Natural killer cell (primary cell): ENCODE data around the gene PNPLA1. TPM values are rescaled to one million over a fixed set of nuclear protein-coding genes. Genes with fewer than 3 reads are reported as not detected.

Experiments
- ATAC-seq, 3 donors: fragments of 150-1000 bp in 2 of 3; fragments of 200-7000 bp in 1 of 3; cut with Tn5 transposase; 1 replicate in 1 of 3; 2 replicates in 2 of 3; pipeline ENCODE4 v1.10.0; 2021; ENCODE audit warnings: mild to moderate bottlenecking in 2 of 3, moderate library complexity in 2 of 3
- DNase-seq, 2 donors: peaks; one replicate each; pipeline versions ENCODE4 v3.0.0 to v3.0.0-alpha.2; 2013 to 2021; ENCODE audit warnings: mixed read lengths in 1 of 2
- H3K27ac ChIP-seq: one replicate; pipeline ENCODE4 v1.5.1; 2013; ENCODE audit warnings: mild to moderate bottlenecking, low read length
- H3K27me3 ChIP-seq: one replicate; pipeline ENCODE4 v1.6.1; 2013; ENCODE audit warnings: low read length; ENCODE audit not compliant: control insufficient read depth, insufficient read depth
- H3K36me3 ChIP-seq: one replicate; pipeline ENCODE4 v1.6.1; 2013; ENCODE audit warnings: low read length; ENCODE audit not compliant: control insufficient read depth, insufficient read depth
- H3K4me1 ChIP-seq: one replicate; pipeline ENCODE4 v1.6.1; 2013; ENCODE audit warnings: low read length; ENCODE audit not compliant: control insufficient read depth, insufficient read depth
- H3K4me3 ChIP-seq: one replicate; pipeline ENCODE4 v1.5.1; 2013; ENCODE audit warnings: low read length
- H3K9me3 ChIP-seq: one replicate; pipeline ENCODE4 v1.6.1; 2013; ENCODE audit warnings: low read length; ENCODE audit not compliant: control insufficient read depth, insufficient read depth
- H3K27ac Mint-ChIP-seq, 2 donors: one replicate each; pipeline ENCODE4 v1.8.0; 2022; ENCODE audit warnings: mild to moderate bottlenecking in 2 of 2, mixed read lengths in 2 of 2, moderate library complexity in 1 of 2
- H3K27me3 Mint-ChIP-seq, 2 donors: one replicate each; pipeline ENCODE4 v1.8.0; 2022; ENCODE audit warnings: low read depth in 2 of 2, mixed read lengths in 2 of 2
- H3K36me3 Mint-ChIP-seq: one replicate; pipeline ENCODE4 v1.8.0; 2022; ENCODE audit warnings: mixed read lengths
- H3K4me1 Mint-ChIP-seq, 2 donors: one replicate each; pipeline ENCODE4 v1.8.0; 2022; ENCODE audit warnings: mixed read lengths in 2 of 2
- H3K4me3 Mint-ChIP-seq: one replicate; pipeline ENCODE4 v1.8.0; 2022; ENCODE audit warnings: mild to moderate bottlenecking, moderate library complexity, mixed read lengths
- H3K9me3 Mint-ChIP-seq, 2 donors: one replicate each; pipeline ENCODE4 v1.8.0; 2022; ENCODE audit warnings: mixed read lengths in 2 of 2
- WGBS: methylation state at CpG from one replicate; pipeline ENCODE4 v1.1.7; 2013; ENCODE audit warnings: missing lambda C conversion rate; ENCODE audit not compliant: insufficient coverage; 5-methylcytosine and 5-hydroxymethylcytosine counted together
- intact Hi-C: fragments of 100-400 bp; cut with micrococcal nuclease; formaldehyde crosslinking; loops from one replicate; pipeline ENCODE4 v1.14.2; 2022
- total RNA-seq, 4 donors: library from RNA; stranded (reverse); fragments of 120-200 nt in 1 of 4; gene quantifications; one replicate each; pipeline versions ENCODE4 v1.2.3 to v1.2.4, GENCODE V29; 2013 to 2022
- TF ChIP-seq, protein P1 (sequence below): fragments of 200-600 bp; IDR thresholded peaks from one replicate; pipeline ENCODE4 v1.8.0; 2022; ENCODE audit warnings: antibody characterized with exemption

Gene PNPLA1
- total RNA-seq, 3 donors from 2014 or later (not counting 1 experiment from before 2014, with no cell fraction given): 0.14 to 3.5 (median 0.61) TPM

GRCh38 chr6:36252005-36252404 lies 17.9 kb upstream of the PNPLA1 start:
- H3K27me3 Mint-ChIP-seq: peaks cover 0 to 4% of the 10 kb centered on the region in 2 donors
- no peak overlapping the region for H3K4me3 Mint-ChIP-seq
- Histone ChIP-seq H3K27ac (no peak overlapping the region), H3K9me3 (peaks cover under 1% of the 10 kb centered on the region), H3K27me3 (no peaks in the 10 kb centered on the region), H3K4me3 (no peak overlapping the region), H3K36me3 (no peaks in the 10 kb centered on the region), H3K4me1 (peaks cover under 1% of the 10 kb centered on the region)
- TF ChIP-seq, protein P1, sequence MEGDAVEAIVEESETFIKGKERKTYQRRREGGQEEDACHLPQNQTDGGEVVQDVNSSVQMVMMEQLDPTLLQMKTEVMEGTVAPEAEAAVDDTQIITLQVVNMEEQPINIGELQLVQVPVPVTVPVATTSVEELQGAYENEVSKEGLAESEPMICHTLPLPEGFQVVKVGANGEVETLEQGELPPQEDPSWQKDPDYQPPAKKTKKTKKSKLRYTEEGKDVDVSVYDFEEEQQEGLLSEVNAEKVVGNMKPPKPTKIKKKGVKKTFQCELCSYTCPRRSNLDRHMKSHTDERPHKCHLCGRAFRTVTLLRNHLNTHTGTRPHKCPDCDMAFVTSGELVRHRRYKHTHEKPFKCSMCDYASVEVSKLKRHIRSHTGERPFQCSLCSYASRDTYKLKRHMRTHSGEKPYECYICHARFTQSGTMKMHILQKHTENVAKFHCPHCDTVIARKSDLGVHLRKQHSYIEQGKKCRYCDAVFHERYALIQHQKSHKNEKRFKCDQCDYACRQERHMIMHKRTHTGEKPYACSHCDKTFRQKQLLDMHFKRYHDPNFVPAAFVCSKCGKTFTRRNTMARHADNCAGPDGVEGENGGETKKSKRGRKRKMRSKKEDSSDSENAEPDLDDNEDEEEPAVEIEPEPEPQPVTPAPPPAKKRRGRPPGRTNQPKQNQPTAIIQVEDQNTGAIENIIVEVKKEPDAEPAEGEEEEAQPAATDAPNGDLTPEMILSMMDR: no peak
- no peaks in the 10 kb centered on the region for H3K9me3 Mint-ChIP-seq
- no peak for ATAC-seq
- no peak for DNase-seq
- H3K27ac Mint-ChIP-seq: no peak overlapping the region
- intact Hi-C loops: no loop called here
- no peaks in the 10 kb centered on the region for H3K36me3 Mint-ChIP-seq
- H3K4me1 Mint-ChIP-seq: no peaks in the 10 kb centered on the region
- 86% methylated on average over 2 of the region's 2 CpGs for WGBS

DNA sequence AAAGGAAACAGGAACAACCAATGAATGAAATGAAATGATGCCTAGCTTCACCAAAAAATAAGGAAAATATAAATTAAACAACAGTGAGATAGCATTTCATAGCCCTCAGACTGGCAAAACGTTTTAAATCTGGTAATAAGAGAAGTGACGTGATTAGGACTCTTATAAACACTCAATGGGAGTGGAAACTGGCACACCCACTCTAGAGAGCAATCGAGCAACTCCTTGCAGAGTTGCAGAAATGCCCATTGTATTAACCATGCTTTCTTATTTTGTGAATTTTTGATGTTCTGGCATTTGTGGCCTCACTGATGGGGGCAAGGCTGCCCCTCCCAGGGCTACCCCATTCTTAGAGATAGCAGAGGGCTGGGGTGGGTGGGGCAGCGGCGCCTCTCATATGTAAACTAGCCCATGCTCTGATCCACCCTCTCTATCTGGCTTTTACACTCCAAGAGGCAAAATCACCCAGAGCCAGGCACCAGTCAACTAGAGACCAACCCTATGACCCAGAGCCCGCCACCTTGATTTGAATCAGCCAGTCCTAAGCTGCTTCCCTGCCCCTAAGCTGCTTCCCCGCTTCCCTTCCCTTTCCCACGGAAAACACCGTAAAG lies 6.4 kb upstream of the PNPLA1 start:
- Mint-ChIP-seq H3K9me3 (peaks cover 0 to 4% of the 10 kb centered on the region in 2 donors), H3K4me3 (no peak overlapping the region), H3K36me3 (peaks cover 6% of the 10 kb centered on the region), H3K4me1 (no peaks in the 10 kb centered on the region), H3K27ac (no peak overlapping the region), H3K27me3 (peaks cover 9 to 19% of the 10 kb centered on the region in 2 donors)
- Histone ChIP-seq H3K36me3 (no peaks in the 10 kb centered on the region), H3K9me3 (peaks cover 4% of the 10 kb centered on the region), H3K27ac (no peak overlapping the region), H3K27me3 (no peaks in the 10 kb centered on the region), H3K4me3 (no peak overlapping the region), H3K4me1 (no peaks in the 10 kb centered on the region)
- no peak for ATAC-seq
- TF ChIP-seq, protein P1: no peak
- WGBS: 85% methylated on average over 9 of the region's 9 CpGs
- DNase-seq: no peak
- intact Hi-C loops: no loop called here

DNA sequence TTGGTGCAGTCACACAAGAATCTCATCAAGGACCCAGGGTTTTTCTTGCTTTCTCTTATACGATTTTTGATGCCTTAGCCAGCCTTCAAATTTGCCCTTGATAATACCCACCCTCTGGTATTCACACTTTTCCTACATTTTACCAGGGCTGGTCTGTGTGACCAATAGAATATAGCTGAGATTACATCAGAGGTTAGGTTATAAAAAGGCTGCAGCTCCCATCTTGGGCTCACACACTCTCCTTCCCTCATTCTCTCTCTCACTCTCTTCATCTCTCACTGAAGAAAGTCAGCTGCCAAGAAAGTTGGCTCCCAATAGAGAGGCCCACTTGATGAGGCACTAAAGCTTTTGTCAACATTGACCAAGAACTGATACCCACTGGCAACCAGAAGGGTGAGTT lies 4.1 kb upstream of the PNPLA1 start:
- TF ChIP-seq, protein P1: no peak
- Mint-ChIP-seq H3K36me3 (peaks cover 6% of the 10 kb centered on the region), H3K27ac (no peak overlapping the region), H3K4me3 (no peak overlapping the region), H3K4me1 (no peaks in the 10 kb centered on the region), H3K27me3 (peaks cover 13 to 20% of the 10 kb centered on the region in 2 donors), H3K9me3 (peaks cover 0 to 4% of the 10 kb centered on the region in 2 donors)
- H3K4me3 ChIP-seq: no peak overlapping the region
- no peaks in the 10 kb centered on the region for H3K27me3 ChIP-seq
- no peaks in the 10 kb centered on the region for H3K4me1 ChIP-seq
- H3K36me3 ChIP-seq: no peaks in the 10 kb centered on the region
- H3K9me3 ChIP-seq: peaks cover 4% of the 10 kb centered on the region
- ATAC-seq: no peak
- 80% methylated on average over 1 of the region's 1 CpG for WGBS
- intact Hi-C loops: no loop called here
- no peak overlapping the region for H3K27ac ChIP-seq
- no peak for DNase-seq
